ENCODE data around the gene MMP15. TPM values are rescaled to one million over a fixed set of nuclear protein-coding genes. Genes with fewer than 3 reads are reported as not detected.

The MMP15 gene
- total RNA-seq, 2 experiments from 2014 or later = 0.25 to 0.31 TPM

DNA sequence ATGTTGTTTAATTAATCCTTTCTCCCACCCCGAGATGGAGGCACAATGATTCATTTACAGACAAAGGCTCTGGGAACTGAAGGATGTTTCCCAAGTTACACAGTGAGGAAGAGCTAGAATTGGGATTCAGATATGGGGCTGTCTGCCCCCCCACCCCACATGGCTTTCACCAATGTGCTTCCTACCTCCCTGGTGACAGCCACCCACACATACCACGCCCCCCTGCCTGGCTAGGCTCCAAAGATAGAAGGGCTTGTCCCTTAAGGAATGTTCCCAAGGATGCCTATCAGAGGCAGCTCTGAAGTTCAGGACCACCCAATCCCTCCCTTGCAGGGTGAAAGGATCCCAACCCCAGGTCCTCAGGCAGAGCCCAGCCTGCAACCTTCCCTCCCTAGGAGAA, 70.7 kb downstream of the MMP15 start:
- Histone ChIP-seq H3K4me3 (ENCODE audit: low read length) (no peak overlapping the region), H3K27me3 (ENCODE audit: control insufficient read depth in 1 of 2, insufficient read depth in 2 of 2, low read length in 2 of 2) (no peaks in the 10 kb centered on the region), H3K9me3 (ENCODE audit: control insufficient read depth in 1 of 2, insufficient read depth in 1 of 2, low read length in 2 of 2) (no peaks in the 10 kb centered on the region), H3K27ac (ENCODE audit: low read depth in 1 of 2, low read length in 2 of 2) (no peak overlapping the region), H3K4me1 (ENCODE audit: insufficient read depth, low read length) (no peaks in the 10 kb centered on the region), H3K36me3 (ENCODE audit: insufficient read depth, low read length) (no peaks in the 10 kb centered on the region)
- POLR2A ChIA-PET = no interaction called here
- Mint-ChIP-seq H3K9me3 (no peaks in the 10 kb centered on the region), H3K4me1 (ENCODE audit: low read depth) (peaks cover 5% of the 10 kb centered on the region), H3K27me3 (peaks cover 7% of the 10 kb centered on the region), H3K27ac (no peak overlapping the region), H3K36me3 (ENCODE audit: low read depth) (no peaks in the 10 kb centered on the region), H3K4me3 (no peak overlapping the region)
- TF ChIP-seq CTCF (IDR thresholded peaks at IDR 0.05) = no peak
- ATAC-seq (ENCODE audit: poor library complexity) (no peak), DNase-seq (no peak)
- intact Hi-C loops (cut with DNase I, micrococcal nuclease) = no loop called here
- CTCF ChIA-PET = interaction anchor here (3.6 kb wide), 1 partner anchor 31 kb away, joined by 21 read pairs; the partner anchor contains the start of gene CFAP20

Other genes with a start within 250 kb of the MMP15 start
- gene KIFC3, start 223.3 kb upstream of the MMP15 start, total RNA-seq = not detected
- not detected for gene CNGB1, start 54.6 kb upstream of the MMP15 start, total RNA-seq
- 10 to 100 TPM; 11.4 to 12.9 TPM for gene ZNF319, start 25.1 kb upstream of the MMP15 start, total RNA-seq
- 10 to 100 TPM; 22.4 to 25.7 TPM for gene USB1, start 24.3 kb upstream of the MMP15 start, total RNA-seq
- 100 to 1,000 TPM; 250 to 261 TPM for gene CFAP20, start 103.6 kb downstream of the MMP15 start, total RNA-seq
- gene CSNK2A2, start 172.4 kb downstream of the MMP15 start, total RNA-seq = 10 to 100 TPM; 49.0 to 51.0 TPM